ENCODE data around the gene CNP. TPM values are rescaled to one million over a fixed set of nuclear protein-coding genes. Genes with fewer than 3 reads are reported as not detected.

The CNP gene
- total and polyA plus RNA-seq, 7 donors, result 17.6 to 26.8 (median 21.8) TPM

DNA sequence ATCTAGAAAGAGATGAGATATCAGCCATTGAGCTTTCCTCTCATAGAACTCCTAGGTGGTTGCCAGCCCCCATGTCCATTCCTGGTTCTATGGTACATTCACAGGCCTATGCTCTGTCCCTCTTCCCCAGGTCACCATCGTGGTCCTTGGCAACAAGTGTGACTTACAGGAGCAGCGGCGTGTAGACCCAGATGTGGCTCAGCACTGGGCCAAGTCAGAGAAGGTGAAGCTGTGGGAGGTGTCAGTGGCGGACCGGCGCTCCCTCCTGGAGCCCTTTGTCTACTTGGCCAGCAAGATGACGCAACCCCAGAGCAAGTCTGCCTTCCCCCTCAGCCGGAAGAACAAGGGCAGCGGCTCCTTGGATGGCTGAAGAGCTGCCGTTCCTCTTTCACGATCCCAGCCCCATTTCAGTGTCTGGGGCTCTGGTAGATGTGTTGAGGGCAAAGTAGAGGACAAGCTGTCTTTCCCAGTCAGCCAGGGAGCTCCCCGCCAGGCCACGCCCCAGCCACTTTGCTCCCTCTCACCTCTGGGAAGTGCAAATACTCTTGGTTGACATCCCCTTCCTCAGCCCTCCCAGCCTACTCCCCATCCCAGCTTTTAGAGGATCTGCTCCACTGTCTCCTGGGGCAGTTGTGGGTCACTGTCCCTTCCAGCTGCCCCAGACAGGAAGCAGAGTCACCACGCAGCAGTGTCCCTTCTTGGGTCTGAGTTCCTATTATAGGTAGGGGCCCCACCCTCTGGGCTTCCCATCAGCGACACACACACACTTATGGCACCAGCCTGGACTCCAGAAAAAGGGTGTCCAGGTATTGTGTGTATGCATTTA, 57.1 kb downstream of the CNP start:
- intact Hi-C loops (cut with DNase I), result loop anchor here (1.0 to 2.0 kb wide), 3 partner anchors 77 to 93 kb away; no protein-coding TSS in a partner anchor
- Histone ChIP-seq H3K4me1 (peaks cover 27% of the 10 kb centered on the region), H3K9me3 (no peaks in the 10 kb centered on the region), H3K27ac (peak overlapping the region; percentile 65), H3K27me3 (ENCODE audit: insufficient read depth in 3 of 3, low read length in 2 of 3) (no peaks in the 10 kb centered on the region), H3K36me3 (ENCODE audit: insufficient read depth in 1 of 2, low read depth in 1 of 2) (peaks cover 10 to 30% of the 10 kb centered on the region in 2 donors), H3K4me3 (no peak overlapping the region)
- TF ChIP-seq CTCF (IDR thresholded peaks at IDR 0.05), result no peak
- ATAC-seq, result no peak
- WGBS, 3 donors, result 71 to 76% (median 75%) methylated on average over 15 of the region's 15 CpGs
- DNase-seq, result peak in 1 of 2 donors; percentile 30

GRCh38 chr17:42025191-42025579, 58.6 kb downstream of the CNP start:
- Histone ChIP-seq H3K9me3 (no peaks in the 10 kb centered on the region), H3K27ac (peak overlapping the region; percentile 65), H3K27me3 (ENCODE audit: insufficient read depth in 3 of 3, low read length in 2 of 3) (no peaks in the 10 kb centered on the region), H3K36me3 (ENCODE audit: insufficient read depth in 1 of 2, low read depth in 1 of 2) (peaks cover 10 to 30% of the 10 kb centered on the region in 2 donors), H3K4me3 (no peak overlapping the region), H3K4me1 (peaks cover 27% of the 10 kb centered on the region)
- intact Hi-C loops (cut with DNase I), result loop anchor here (2.0 to 5.0 kb wide), 4 partner anchors 37 to 90 kb away; partner anchors contain the start of gene ZNF385C (in 1 of the 2)
- WGBS, 3 donors, result 63 to 73% (median 66%) methylated on average over 8 of the region's 8 CpGs
- DNase-seq (no peak), ATAC-seq (peak in 1 of 4 donors; percentile 1)
- no peak for TF ChIP-seq CTCF (IDR thresholded peaks at IDR 0.05)

- intact Hi-C loops (cut with DNase I), result loop anchor here (2.0 to 5.0 kb wide), 4 partner anchors 36 to 89 kb away; partner anchors contain the start of gene ZNF385C (in 1 of the 2)
- TF ChIP-seq CTCF (IDR thresholded peaks at IDR 0.05), result no peak
- H3K27ac ChIP-seq, result peak overlapping the region; percentile 65
- H3K4me1 ChIP-seq, result peaks cover 24% of the 10 kb centered on the region
- peaks cover 10 to 30% of the 10 kb centered on the region in 2 donors for H3K36me3 ChIP-seq (ENCODE audit: insufficient read depth in 1 of 2, low read depth in 1 of 2)
- 91 to 98% (median 96%) methylated on average over 3 of the region's 3 CpGs for WGBS, 3 donors
- no peak for DNase-seq
- no peak for ATAC-seq
- H3K4me3 ChIP-seq, result no peak overlapping the region
- no peaks in the 10 kb centered on the region for H3K27me3 ChIP-seq (ENCODE audit: insufficient read depth in 3 of 3, low read length in 2 of 3)
- H3K9me3 ChIP-seq, result no peaks in the 10 kb centered on the region
These were observed 59.3 kb downstream of the CNP start for GRCh38 chr17:42025936-42026335.

- no peak overlapping the region for H3K27ac ChIP-seq
These were observed 60.4 kb downstream of the CNP start for GRCh38 chr17:42026857-42027589.

More at GRCh38 chr17:42026857-42027589, 60.4 kb downstream of the CNP start:
- no peak overlapping the region for H3K4me3 ChIP-seq
- ATAC-seq (no peak), DNase-seq (no peak)
- peaks cover 7 to 22% of the 10 kb centered on the region in 2 donors for H3K36me3 ChIP-seq (ENCODE audit: insufficient read depth in 1 of 2, low read depth in 1 of 2)
- no peaks in the 10 kb centered on the region for H3K9me3 ChIP-seq
- WGBS, 3 donors, result 39 to 53% (median 48%) methylated on average over 16 to 17 of the region's 17 CpGs
- H3K27me3 ChIP-seq (ENCODE audit: insufficient read depth in 3 of 3, low read length in 2 of 3), result no peaks in the 10 kb centered on the region
- peaks cover 14% of the 10 kb centered on the region for H3K4me1 ChIP-seq
- intact Hi-C loops (cut with DNase I), result loop anchor here (5.0 kb wide), 2 partner anchors 35 to 70 kb away; partner anchors contain the start of gene ZNF385C (in 1 of the 2)
- no peak for TF ChIP-seq CTCF (IDR thresholded peaks at IDR 0.05)

Other genes starting within 250 kb of the CNP start
- under 1 TPM in 2 of 4 donors, not detected in 2; 0.06 to 0.14 TPM for gene HAP1, start 232.2 kb upstream of the CNP start, total RNA-seq
- under 1 TPM; under 0.01 to 0.03 (median 0.01) TPM for gene HAP1, start 232.2 kb upstream of the CNP start, polyA plus RNA-seq
- 10 to 100 TPM; 19.4 to 55.0 (median 43.5) TPM for gene JUP, start 180.1 kb upstream of the CNP start, total RNA-seq
- 10 to 100 TPM in 2 of 3 donors, 1 to 10 TPM in 1; 9.4 to 30.3 (median 25.8) TPM for gene JUP, start 180.1 kb upstream of the CNP start, polyA plus RNA-seq
- gene P3H4, start 154.8 kb upstream of the CNP start, total RNA-seq, result 1 to 10 TPM; 1.7 to 3.4 (median 2.5) TPM
- 1 to 10 TPM in 2 of 3 donors, under 1 TPM in 1; 0.58 to 1.5 (median 1.4) TPM for gene P3H4, start 154.8 kb upstream of the CNP start, polyA plus RNA-seq
- 1 to 10 TPM; 5.4 to 9.5 (median 6.8) TPM for gene FKBP10, start 153.8 kb upstream of the CNP start, total RNA-seq
- 1 to 10 TPM; 3.9 to 5.8 (median 4.7) TPM for gene FKBP10, start 153.8 kb upstream of the CNP start, polyA plus RNA-seq
- gene NT5C3B, start 130.6 kb upstream of the CNP start, total RNA-seq, result 10 to 100 TPM; 12.2 to 19.3 (median 17.7) TPM
- 10 to 100 TPM; 18.3 to 27.5 (median 22.5) TPM for gene NT5C3B, start 130.6 kb upstream of the CNP start, polyA plus RNA-seq
- not detected for gene KLHL10, start 129.0 kb upstream of the CNP start, total RNA-seq
- under 1 TPM in 1 of 3 donors, not detected in 2; 0.04 TPM for gene KLHL10, start 129.0 kb upstream of the CNP start, polyA plus RNA-seq
- gene KLHL11, start 101.4 kb upstream of the CNP start, total RNA-seq, result 1 to 10 TPM; 2.1 to 3.4 (median 2.5) TPM
- gene KLHL11, start 101.4 kb upstream of the CNP start, polyA plus RNA-seq, result 1 to 10 TPM; 1.1 to 6.1 (median 1.4) TPM
- 10 to 100 TPM; 18.6 to 24.1 (median 21.5) TPM for gene ACLY, start 47.8 kb upstream of the CNP start, total RNA-seq
- gene ACLY, start 47.8 kb upstream of the CNP start, polyA plus RNA-seq, result 10 to 100 TPM; 10.5 to 20.5 (median 17.9) TPM
- gene ODAD4, start 36.2 kb upstream of the CNP start, total RNA-seq, result under 1 TPM in 2 of 4 donors, not detected in 2; 0.17 to 0.32 TPM
- under 1 TPM; 0.31 to 0.99 (median 0.63) TPM for gene ODAD4, start 36.2 kb upstream of the CNP start, polyA plus RNA-seq
- 100 to 1,000 TPM in 1 of 4 donors, 10 to 100 TPM in 3; 66.3 to 102 (median 76.9) TPM for gene DNAJC7, start 50.6 kb downstream of the CNP start, total RNA-seq
- 100 to 1,000 TPM in 1 of 3 donors, 10 to 100 TPM in 2; 85.4 to 142 (median 93.3) TPM for gene DNAJC7, start 50.6 kb downstream of the CNP start, polyA plus RNA-seq
- 10 to 100 TPM; 35.0 to 46.8 (median 39.4) TPM for gene NKIRAS2, start 53.3 kb downstream of the CNP start, total RNA-seq
- gene NKIRAS2, start 53.3 kb downstream of the CNP start, polyA plus RNA-seq, result 10 to 100 TPM; 41.5 to 81.1 (median 43.1) TPM
- gene C17orf113, start 83.8 kb downstream of the CNP start, total RNA-seq, result 1 to 10 TPM in 2 of 4 donors, under 1 TPM in 2; 0.56 to 1.2 (median 0.82) TPM
- under 1 TPM; 0.08 to 0.22 (median 0.12) TPM for gene C17orf113, start 83.8 kb downstream of the CNP start, polyA plus RNA-seq
- 1 to 10 TPM in 3 of 4 donors, under 1 TPM in 1; 0.50 to 9.2 (median 1.1) TPM for gene ZNF385C, start 131.7 kb downstream of the CNP start, total RNA-seq
- under 1 TPM; 0.22 to 0.36 (median 0.32) TPM for gene ZNF385C, start 131.7 kb downstream of the CNP start, polyA plus RNA-seq
- gene DHX58, start 145.9 kb downstream of the CNP start, total RNA-seq, result 1 to 10 TPM; 2.0 to 4.2 (median 3.1) TPM
- 1 to 10 TPM; 1.3 to 2.8 (median 2.0) TPM for gene DHX58, start 145.9 kb downstream of the CNP start, polyA plus RNA-seq
- gene KAT2A, start 154.6 kb downstream of the CNP start, total RNA-seq, result 10 to 100 TPM; 12.3 to 35.3 (median 20.0) TPM
- 10 to 100 TPM; 20.9 to 23.5 (median 21.2) TPM for gene KAT2A, start 154.6 kb downstream of the CNP start, polyA plus RNA-seq
- under 1 TPM in 1 of 4 donors, not detected in 3; 0.43 TPM for gene HSPB9, start 156.0 kb downstream of the CNP start, total RNA-seq
- under 1 TPM in 2 of 3 donors, not detected in 1; 0.03 to 0.53 TPM for gene HSPB9, start 156.0 kb downstream of the CNP start, polyA plus RNA-seq
- gene RAB5C, start 188.2 kb downstream of the CNP start, total RNA-seq, result 10 to 100 TPM; 27.3 to 43.2 (median 38.7) TPM
- gene RAB5C, start 188.2 kb downstream of the CNP start, polyA plus RNA-seq, result 10 to 100 TPM; 41.5 to 70.9 (median 60.0) TPM
- gene KCNH4, start 214.3 kb downstream of the CNP start, total RNA-seq, result under 1 TPM in 3 of 4 donors, not detected in 1; 0.08 to 0.17 (median 0.11) TPM
- gene KCNH4, start 214.3 kb downstream of the CNP start, polyA plus RNA-seq, result under 1 TPM in 2 of 3 donors, not detected in 1; 0.01 to 0.03 TPM
- gene HCRT, start 218.7 kb downstream of the CNP start, total RNA-seq, result not detected
- gene HCRT, start 218.7 kb downstream of the CNP start, polyA plus RNA-seq, result not detected
- gene GHDC, start 227.7 kb downstream of the CNP start, total RNA-seq, result 1 to 10 TPM; 4.7 to 9.4 (median 7.0) TPM
- gene GHDC, start 227.7 kb downstream of the CNP start, polyA plus RNA-seq, result 10 to 100 TPM in 1 of 3 donors, 1 to 10 TPM in 2; 6.8 to 11.5 (median 8.8) TPM

Measured in psoas muscle (tissue), 8 donors.